HG02571 (cell line): ENCODE results near the gene ARHGEF10L.

ENCODE experiments used
- ATAC-seq: cut with Tn5 transposase; IDR thresholded peaks from one replicate; pipeline ENCODE4 v1.9.1; 2021; ENCODE audit warnings: mild to moderate bottlenecking, moderate library complexity; ENCODE audit not compliant: unreplicated experiment

ARHGEF10L gene

DNA sequence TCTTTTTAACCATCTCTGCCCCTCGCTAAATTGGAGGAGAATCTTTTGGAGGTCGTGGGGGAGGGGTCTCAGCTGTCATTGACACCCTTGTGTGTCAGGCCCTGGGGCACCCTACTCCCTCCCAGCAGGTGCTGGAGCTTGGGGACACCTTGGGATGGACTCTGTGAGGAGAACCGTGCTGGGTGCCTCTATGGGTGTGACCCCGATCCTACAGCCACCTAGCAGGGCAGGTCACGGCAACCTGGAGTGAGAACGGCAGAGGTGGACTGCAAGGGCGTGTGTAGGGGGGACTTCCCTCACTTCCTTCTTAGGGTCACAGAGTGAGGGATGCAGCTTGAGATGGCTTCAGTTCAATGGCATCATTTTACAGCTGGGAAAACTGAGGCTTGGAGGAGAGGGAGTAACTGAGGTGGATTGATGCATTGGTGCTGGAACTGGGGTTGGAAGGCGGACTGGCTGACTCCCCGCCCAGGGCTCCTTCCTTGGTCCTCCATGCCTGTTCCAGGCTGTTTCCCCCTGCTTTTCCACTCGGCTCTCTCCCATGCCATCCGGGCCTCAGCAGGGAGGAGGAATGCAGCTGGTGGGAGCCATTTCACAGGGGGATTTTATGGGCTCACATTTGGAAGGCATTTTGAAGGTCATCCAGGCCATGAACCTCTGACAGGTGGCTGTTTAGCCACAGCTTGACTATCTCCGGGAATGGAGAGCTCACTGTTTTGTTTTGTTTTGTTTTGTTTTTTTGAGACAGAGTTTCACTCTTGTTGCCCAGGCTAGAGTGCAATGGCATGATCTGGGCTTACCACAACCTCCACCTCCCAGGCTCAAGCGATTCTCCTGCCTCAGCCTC lies 18.8 kb upstream of the ARHGEF10L start:
- no peak for ATAC-seq

DNA sequence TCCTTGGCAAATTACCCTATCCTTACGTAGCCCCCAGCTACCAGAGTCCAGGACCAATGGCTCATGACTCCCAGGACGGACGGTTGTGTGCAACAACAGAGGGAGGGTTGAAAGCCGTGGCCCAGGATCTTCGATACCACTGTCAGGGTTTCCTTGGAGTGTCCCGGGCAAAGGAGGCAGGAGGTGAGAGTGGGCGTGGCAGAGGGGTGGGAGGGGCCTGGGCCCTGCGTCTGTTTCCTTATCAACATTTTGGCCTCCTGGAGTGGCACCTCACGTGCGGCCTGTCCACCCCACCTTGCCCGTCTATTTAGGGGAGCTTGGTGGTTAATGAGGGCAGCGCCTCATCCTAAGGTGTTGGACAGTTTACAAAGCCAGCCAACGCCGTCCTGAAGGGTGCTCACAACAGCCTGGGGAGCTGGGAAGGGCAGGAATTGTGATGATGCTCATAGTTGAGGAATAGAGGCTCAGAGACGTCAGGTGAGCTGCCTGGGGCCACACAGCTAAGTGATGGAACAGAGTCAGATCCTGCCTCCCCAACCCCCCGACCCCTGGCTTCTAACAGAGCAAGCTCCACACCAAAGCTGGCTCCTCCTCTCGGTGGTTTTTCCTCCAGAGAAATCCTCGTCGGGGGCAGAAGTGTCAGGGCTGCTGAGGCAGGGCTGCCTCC lies 17.4 kb upstream of the ARHGEF10L start:
- ATAC-seq, result no peak

DNA sequence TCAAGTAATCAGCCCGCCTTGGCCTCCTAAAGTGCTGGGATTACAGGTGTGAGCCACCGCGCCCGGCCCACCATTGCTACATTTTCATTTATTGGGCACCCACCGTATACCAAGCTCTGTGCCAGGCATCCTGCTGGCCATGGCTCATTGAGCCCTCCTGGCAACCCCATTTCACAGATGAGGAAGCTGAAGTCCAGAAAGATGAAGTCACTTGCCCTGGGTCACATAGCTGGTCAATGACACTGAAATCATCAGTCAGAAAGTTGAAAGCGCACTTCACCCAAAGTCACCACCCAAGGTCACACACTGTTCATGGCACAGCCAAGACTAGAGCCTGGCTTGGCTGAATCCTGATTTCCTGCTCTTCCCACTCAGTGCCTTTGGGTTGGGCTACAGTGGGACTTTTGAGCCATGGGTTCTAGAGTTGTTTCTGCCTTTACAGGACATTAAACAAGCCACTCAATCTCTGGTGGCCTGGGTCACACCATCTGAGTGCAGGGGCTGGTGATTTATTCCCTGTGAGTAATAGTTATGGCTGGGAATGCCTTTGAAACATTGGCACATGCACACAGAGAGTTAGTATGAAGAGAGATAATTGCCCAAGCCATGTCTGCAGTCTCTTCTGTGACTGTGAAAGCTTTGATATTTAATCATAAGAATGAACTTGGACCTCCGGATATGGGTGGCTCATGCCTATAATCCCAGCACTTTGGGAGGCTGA lies 16.0 kb upstream of the ARHGEF10L start:
- no peak for ATAC-seq

DNA sequence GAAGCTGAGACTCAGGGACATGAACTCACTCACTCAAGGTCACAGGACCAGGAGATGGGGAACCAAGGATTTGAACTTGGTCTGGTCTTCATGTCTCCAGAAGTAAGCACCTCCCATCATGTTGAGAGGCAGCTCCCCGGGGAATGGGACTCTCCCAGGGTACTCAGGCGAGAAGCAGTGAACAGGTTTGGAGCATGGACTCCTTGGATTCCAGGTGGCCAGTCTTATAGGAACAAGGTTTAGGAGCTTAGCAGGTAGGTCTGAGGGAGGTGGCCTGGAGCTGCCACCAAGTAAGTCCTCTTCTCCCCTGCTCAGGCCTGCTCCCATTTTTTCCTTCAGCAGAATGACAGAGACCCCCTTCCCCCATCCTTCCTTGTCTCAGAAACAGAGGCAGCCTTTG lies 14.9 kb upstream of the ARHGEF10L start:
- no peak for ATAC-seq

DNA sequence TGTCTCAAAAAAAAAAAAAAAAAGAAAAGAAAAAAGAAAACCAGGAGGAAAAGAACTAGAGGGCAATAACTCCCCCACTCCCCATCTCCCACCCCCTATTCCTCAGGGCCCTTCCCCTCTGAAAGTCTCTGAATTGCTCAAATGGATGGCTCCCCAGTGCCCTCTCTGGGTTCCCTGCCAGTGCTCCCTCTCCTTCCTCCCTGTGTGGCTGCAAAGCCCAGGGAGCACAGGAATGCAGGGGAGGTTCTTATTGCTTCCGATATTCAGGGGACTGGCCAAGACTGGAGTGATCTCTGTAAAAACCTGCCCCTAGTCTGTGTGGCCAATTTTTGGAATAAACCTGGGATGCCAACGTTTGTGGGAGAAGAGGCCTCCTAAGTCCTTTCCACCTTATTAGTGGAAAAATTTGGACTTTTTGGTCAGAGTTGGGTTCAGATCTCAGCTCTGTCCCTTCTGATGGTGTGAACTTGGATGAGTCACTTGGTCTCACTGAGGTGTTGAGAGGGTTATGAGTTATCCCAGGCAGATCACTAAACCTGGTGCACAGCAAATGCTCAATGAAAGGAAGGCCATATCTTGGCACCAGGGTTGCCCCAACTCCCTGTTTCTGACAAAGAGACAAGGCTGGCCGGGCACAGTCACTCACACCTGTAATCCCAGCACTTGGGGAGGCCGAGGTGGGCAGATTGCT lies 13.4 kb upstream of the ARHGEF10L start:
- ATAC-seq, result no peak

DNA sequence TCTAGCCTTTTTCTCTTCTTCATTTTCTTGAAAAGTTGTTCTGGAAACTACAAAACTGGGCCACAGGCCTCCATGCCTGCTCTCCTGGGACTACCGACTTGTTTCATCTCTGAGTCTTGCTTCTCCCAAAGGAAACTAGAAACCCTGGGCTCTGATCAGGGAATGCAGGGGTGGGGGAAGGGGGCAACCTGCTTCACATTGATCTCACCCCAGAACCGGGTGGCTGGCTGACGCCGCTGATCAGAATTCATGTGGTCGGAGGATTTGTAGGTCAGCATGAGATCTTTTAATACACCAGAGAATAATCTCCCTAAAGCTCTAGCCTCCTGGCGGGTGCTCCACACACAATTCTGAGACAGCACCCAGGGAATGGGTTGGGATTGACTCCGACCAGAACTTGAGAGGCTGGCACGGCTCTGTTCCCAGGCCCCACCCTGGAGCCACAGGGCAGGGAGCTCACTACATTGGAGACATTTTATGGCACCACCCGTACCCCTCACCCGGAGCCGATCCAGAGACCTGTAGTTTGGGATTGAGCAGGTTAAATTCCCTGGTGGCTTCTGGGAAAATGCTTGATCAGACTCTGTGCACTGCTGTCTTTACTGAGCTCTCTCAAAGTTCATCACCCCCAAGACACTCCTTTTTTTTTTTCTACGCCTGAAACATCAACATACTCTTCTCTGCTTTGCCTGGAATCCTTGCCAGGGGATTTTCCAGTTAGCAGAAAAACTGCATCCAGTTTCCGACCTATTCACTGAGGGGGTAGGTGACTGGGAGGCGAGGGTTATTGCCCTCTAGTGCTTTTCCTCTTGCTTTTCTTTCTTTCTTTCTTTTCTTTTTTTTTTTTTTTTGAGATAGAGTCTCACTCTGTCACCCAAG lies 12.2 kb upstream of the ARHGEF10L start:
- ATAC-seq, result no peak

DNA sequence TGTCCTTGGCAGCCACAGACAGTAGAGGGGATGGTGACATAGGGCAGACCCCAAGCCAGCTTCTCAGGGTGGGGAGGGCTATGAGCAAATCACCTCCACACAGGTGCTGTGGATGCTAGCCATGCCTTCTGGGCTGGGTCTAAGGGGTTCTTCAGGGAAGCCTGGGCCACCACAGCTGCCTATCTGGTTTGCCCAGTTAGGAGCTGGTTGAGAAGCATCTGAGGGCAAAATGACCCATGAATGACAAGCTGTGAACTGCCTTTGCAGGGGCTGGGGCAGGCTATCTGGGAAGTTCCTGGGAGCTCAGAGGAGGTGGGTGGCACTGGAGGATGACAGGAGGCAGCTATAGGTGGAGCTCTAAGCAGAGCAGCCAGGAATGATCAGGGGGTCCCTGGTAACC lies 10.1 kb upstream of the ARHGEF10L start:
- ATAC-seq, result no peak

DNA sequence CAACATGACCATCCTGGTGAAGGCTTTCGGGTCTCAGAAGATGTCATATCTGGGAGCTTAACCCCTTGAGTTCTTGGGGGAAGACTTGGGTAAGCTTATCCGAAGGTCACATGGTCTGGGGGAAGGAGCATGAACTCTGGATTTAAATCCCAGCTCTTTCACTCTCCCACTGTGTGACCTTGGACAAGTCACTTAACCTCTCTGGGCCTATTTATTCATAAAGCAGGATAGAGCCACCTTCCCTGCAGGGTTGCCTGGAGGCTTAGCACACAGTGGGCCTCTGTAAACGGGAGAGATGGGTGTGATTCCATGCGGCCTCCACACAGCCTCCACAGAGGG lies 8.2 kb upstream of the ARHGEF10L start:
- no peak for ATAC-seq

DNA sequence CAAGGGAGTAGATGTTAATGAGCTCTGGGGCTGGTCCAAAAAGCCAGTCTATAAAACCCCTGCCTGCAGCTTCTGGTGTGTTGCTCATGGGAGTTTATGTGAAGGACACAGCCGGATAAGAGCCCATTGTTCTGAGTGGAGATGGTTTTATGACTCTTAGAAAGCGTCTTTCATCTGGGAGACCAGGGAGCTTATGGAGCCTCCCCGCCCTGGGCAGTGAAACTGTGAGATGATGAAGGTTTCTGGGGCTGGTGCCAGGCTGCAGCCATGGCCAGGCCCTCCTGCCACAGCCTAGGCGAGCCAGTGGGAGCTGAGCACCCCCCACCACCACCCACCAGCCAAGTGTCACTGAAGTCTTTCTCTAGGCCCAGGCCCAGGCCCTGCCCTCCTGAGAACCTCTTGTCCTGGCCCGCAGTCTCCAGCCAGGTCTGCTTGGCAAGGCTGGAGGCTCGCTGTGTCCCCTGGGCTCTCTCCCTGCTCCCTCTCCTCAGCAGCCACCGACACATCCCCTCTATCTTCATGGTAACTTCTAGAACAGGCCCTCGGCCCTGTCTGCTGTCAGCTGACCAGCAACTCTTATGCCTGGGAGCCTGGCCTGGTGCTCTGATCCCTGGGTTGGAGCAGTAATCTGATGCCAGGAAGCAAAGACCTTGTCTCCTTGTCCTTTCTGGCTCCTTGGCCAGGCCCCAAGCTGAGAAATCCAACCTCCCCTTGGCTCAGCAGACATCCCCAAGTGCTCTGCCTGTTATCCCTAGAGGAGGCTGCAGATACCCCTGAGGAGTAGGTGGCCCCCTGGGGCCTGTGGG lies 7.6 kb upstream of the ARHGEF10L start:
- no peak for ATAC-seq

DNA sequence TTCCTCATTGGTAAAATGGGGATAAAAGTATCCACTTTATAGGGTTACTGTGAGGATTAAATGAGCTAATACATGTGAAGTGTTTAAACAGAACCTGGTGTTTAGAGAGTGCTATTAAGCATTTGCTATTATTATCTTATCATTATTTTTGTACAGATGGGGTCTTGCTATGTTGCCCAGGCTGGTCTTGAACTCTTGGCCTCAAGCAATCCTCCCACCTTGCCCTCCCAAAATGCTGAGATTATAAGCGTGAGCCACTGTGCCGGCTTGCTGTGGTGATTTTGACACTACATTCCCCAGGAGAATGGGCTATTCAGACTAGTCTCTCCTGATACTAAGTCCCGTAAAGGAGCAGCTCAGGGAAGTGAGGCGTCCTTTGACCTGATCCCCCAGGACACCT lies 6.3 kb upstream of the ARHGEF10L start:
- ATAC-seq, result no peak

DNA sequence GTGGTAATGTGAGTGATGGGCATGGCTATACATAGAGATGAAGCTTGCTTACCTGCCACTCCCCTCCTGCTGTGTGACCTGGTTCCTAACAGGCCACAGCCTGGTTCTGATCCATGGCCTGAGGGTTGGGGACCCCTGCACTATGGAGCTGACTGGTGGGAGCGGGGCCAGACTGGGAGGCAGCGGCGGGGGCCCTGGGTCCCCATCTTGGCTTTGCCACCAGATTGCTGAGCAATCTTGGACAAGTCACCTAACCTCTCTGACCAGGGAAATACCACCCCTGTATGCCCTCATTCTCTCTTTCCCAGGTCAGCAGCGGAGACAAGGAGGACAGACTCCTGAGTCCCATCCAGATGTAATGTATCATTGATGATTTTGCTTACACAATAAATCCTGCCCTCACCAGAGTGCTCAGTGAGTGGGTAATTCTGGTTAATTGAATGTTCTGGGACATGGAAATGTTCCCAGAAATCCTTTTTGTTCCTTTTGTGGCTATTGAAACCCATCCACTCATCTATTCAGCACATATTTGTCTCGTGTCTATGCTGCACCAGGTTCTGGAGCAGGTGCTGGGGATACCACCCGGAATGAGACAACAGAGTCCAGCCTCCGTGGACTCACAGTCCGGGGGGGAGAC lies 4.1 kb upstream of the ARHGEF10L start:
- ATAC-seq, result no peak

DNA sequence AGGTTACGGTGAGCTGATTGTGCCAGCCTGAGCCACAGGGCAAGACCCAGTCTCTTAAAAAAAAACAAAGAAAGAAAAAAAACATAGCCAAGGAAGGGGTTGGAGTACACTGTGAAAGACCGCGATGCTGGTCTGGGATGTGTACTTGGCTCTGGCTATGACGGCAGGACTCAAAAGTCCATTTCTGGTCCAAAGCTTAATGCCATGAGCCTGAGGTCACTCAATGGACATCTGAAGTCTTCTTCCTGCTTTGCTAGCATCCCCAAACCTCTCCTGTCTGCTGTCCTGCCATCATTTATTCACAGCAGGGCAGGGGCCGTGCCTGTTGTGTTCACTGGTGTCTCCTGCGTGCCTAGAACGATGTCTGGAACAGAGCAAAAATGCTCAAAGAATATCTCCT lies 1.5 kb upstream of the ARHGEF10L start:
- ATAC-seq, result no peak

DNA sequence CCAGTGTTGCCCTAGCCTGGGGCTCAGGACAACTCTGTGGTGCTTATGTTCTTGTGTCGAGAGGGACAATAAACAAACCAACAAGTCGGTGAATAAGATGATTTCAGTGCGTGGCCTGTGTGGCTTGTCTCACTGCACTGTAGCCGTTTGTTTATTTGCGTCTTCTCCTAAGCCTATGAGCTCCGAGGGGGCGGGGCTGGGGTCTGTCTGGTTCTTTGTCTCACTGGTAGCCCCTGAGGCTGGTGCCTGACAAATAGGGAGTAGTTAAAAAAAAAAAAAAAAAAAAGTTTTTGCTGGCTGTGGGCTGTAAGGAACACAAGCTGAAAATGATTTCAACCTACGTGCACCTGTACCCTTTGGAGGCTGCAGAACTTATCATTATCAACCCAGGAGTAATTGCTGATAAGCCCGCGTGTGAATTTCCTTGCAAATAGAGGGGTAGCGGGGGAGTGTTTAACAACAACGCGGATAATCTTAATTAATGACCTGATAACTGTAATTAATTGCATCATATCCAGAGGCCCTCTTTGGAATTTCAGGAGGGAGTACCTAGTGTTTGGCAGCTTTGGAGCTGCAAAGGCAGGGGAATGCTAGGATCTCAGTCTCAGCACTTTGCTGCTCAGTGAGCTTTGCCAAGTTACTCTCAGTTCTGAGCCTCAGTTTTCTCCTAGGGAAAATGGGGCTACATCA lies 925 bp upstream of the ARHGEF10L start:
- no peak for ATAC-seq

DNA sequence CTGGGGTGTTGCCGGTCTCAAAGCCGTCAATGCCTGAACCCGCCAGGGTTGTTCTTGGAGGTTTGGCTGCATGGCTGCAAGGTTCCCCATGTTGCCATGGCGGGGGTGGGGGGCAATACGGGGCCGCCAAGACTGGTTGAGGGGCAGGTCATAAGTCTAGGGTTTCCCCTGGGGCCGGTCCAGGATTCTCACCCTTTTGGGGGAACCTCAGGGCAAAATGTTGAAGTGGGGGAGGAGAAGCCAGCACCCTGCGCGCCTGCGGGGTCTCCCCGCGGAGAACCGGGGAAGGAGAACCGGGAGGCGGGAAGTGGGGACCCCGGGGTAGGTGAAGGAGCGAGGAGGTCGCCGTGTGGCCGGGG lies 401 bp upstream of the ARHGEF10L start:
- no peak for ATAC-seq

DNA sequence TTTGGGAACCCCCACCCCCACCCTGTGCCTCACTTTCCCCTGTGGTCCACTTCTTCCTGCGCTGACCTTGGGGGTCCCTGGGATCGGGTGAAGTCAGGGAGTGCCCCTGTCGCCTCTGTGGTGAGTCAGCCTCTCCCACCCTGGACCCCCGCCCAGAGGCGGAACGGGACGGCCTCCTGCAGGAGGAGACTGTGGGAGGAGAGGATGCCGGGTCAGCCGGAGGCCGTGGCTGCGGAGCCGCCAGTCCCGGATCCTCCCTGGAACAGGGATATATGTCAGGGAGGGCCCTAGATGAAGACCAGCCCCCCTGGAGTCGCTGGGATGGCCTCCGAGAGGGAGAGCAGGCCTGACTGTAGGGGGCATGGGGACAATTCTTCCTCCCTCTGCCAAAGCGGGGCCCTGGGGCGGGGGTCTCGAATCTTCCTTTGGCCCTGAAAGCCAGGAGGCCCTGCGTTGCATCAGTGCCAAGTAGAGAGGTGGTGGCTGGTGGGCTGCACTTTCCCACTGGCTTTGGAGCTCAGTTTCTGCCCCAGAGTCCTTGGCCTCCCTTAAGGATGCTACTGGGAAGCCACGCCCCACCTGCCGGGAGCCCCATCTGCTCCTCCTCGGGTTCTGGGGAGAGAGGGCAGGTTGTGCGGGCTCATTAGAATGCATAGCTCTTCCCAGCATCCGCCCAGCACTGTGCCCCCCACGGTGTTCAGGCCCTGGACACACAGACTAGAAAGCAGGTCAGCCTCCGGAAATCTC lies 930 bp downstream of the ARHGEF10L start:
- no peak for ATAC-seq

DNA sequence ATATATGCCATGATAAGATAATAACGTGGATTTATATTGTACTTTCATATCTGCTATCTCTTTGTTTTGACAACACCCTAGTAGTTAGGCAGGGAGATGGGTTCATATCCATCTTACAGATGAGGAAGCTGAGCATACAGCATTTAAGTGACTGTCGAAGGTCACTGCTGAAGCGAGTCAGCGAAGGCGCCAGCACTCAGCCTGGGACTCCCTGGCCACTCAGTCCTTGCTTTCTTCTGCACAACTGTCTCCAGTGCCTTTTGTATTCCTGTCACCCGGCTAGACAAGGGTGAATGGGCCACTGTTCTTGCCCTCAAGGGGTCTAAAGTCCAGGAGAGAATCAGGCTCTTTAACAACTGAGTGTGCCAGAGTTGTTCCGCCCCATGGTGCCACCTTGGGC lies 3.1 kb downstream of the ARHGEF10L start:
- ATAC-seq, result no peak

DNA sequence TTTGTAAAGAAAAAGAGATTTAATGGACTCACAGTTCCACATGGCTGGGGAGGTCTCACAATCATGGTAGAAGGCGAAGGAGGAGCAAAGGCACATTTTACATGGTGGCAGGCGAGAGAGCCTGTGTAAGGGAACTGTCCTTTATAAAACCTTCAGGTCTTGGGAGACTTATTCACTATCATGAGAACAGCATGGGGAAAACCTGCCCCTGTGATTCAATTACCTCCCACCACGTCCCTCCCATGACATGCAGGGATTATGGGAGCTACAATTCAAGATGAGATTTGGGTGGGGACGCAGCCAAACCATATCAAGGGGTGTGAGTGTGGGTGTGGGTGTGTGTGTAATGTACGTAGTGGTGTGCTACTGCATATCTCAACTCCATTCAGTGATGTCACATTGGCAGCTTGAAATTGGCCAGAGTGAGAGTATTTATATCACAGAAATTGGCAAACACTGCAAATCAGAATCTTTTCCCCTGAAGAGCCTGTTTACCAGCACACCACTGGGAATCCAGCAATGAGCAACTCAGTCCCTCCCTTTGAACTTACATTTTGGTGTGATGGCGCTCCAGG lies 5.4 kb downstream of the ARHGEF10L start:
- ATAC-seq, result no peak

DNA sequence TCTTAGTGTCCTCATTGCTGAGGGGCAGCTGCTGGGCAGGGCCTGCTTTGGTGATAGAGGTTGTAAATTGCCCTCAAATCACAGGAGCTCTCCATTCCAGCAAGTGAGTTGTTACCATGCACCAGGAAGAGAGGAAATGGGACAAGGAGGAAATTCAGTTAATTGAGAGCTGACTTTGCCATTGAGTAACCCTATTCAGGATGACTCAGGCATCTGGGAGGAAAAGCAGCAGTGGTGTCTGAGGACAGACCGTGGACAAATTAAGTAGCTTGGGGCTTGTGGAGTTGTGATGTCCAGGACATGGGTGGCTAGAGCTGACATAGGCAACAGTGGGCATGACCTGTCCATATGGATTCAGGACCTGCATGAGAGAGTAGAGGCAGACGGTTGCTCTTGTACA lies 5.9 kb downstream of the ARHGEF10L start:
- ATAC-seq, result no peak
